ENCODE data around the gene CALD1. TPM values are rescaled to one million over a fixed set of nuclear protein-coding genes. Genes with fewer than 3 reads are reported as not detected.

CALD1 gene
- polyA plus RNA-seq (2013, experiment 1 of 4): 181 TPM
- polyA plus RNA-seq (2013, experiment 2 of 4): 177 TPM
- 138 TPM for polyA plus RNA-seq (2013, experiment 3 of 4)
- 152 TPM for polyA plus RNA-seq (2013, experiment 4 of 4)

GRCh38 chr7:134778941-134779740 is at the start of gene CALD1:
Gene CALD1, plus strand, starts transcription at chr7:134779634. Its CDS starts 88,100 bp downstream, at chr7:134867734.
- H3K27me3 ChIP-seq (ENCODE audit: control insufficient read depth, insufficient read depth, low read length, poor library complexity, severe bottlenecking): no peaks in the 10 kb centered on the region
- peaks cover 14% of the 10 kb centered on the region for H3K4me1 ChIP-seq (ENCODE audit: control insufficient read depth, insufficient read depth, low read length)
- H3K27ac ChIP-seq (ENCODE audit: insufficient read depth, low read depth, low read length, poor library complexity, severe bottlenecking): peak within 1 kb of the TSS; percentile 56
- H3K36me3 ChIP-seq (ENCODE audit: control insufficient read depth, insufficient read depth, low read length): no peaks in the 10 kb centered on the region
- 14 to 19% methylated on average over 15 of the region's 15 CpGs for WGBS, 2 experiments
- no peaks in the 10 kb centered on the region for H3K9me3 ChIP-seq (ENCODE audit: control insufficient read depth, low read length)
- peak within 1 kb of the TSS; percentile 53 for H3K4me3 ChIP-seq (ENCODE audit: insufficient read depth, low read depth, low read length)

GRCh38 chr7:134729895-134730294 is 49.5 kb upstream of the CALD1 start:
- H3K4me3 ChIP-seq (ENCODE audit: insufficient read depth, low read depth, low read length): no peak overlapping the region
- H3K27ac ChIP-seq (ENCODE audit: insufficient read depth, low read depth, low read length, poor library complexity, severe bottlenecking): no peak overlapping the region
- 77 to 79% methylated on average over 4 of the region's 4 CpGs for WGBS, 2 experiments
- no peaks in the 10 kb centered on the region for H3K4me1 ChIP-seq (ENCODE audit: control insufficient read depth, insufficient read depth, low read length)
- H3K36me3 ChIP-seq (ENCODE audit: control insufficient read depth, insufficient read depth, low read length): no peaks in the 10 kb centered on the region
- no peaks in the 10 kb centered on the region for H3K9me3 ChIP-seq (ENCODE audit: control insufficient read depth, low read length)
- H3K27me3 ChIP-seq (ENCODE audit: control insufficient read depth, insufficient read depth, low read length, poor library complexity, severe bottlenecking): no peaks in the 10 kb centered on the region

- Histone ChIP-seq H3K36me3 (ENCODE audit: control insufficient read depth, insufficient read depth, low read length) (no peaks in the 10 kb centered on the region), H3K9me3 (ENCODE audit: control insufficient read depth, low read length) (no peaks in the 10 kb centered on the region), H3K27ac (ENCODE audit: insufficient read depth, low read depth, low read length, poor library complexity, severe bottlenecking) (no peak overlapping the region), H3K4me1 (ENCODE audit: control insufficient read depth, insufficient read depth, low read length) (no peaks in the 10 kb centered on the region), H3K27me3 (ENCODE audit: control insufficient read depth, insufficient read depth, low read length, poor library complexity, severe bottlenecking) (no peaks in the 10 kb centered on the region), H3K4me3 (ENCODE audit: insufficient read depth, low read depth, low read length) (no peak overlapping the region)
- 70 to 71% methylated on average over 1 of the region's 1 CpG for WGBS, 2 experiments
Measured at GRCh38 chr7:134730411-134730829, 49.0 kb upstream of the CALD1 start.

GRCh38 chr7:134731616-134732015 is 47.8 kb upstream of the CALD1 start:
- Histone ChIP-seq H3K4me1 (ENCODE audit: control insufficient read depth, insufficient read depth, low read length) (no peaks in the 10 kb centered on the region), H3K36me3 (ENCODE audit: control insufficient read depth, insufficient read depth, low read length) (no peaks in the 10 kb centered on the region), H3K27ac (ENCODE audit: insufficient read depth, low read depth, low read length, poor library complexity, severe bottlenecking) (no peak overlapping the region), H3K9me3 (ENCODE audit: control insufficient read depth, low read length) (no peaks in the 10 kb centered on the region), H3K27me3 (ENCODE audit: control insufficient read depth, insufficient read depth, low read length, poor library complexity, severe bottlenecking) (no peaks in the 10 kb centered on the region), H3K4me3 (ENCODE audit: insufficient read depth, low read depth, low read length) (no peak overlapping the region)
- 97 to 100% methylated on average over 1 of the region's 1 CpG for WGBS, 2 experiments

- H3K4me1 ChIP-seq (ENCODE audit: control insufficient read depth, insufficient read depth, low read length): no peaks in the 10 kb centered on the region
- no peak overlapping the region for H3K27ac ChIP-seq (ENCODE audit: insufficient read depth, low read depth, low read length, poor library complexity, severe bottlenecking)
- H3K36me3 ChIP-seq (ENCODE audit: control insufficient read depth, insufficient read depth, low read length): no peaks in the 10 kb centered on the region
- H3K4me3 ChIP-seq (ENCODE audit: insufficient read depth, low read depth, low read length): no peak overlapping the region
- 94 to 95% methylated on average over 5 of the region's 6 CpGs for WGBS, 2 experiments
- no peaks in the 10 kb centered on the region for H3K27me3 ChIP-seq (ENCODE audit: control insufficient read depth, insufficient read depth, low read length, poor library complexity, severe bottlenecking)
- H3K9me3 ChIP-seq (ENCODE audit: control insufficient read depth, low read length): no peaks in the 10 kb centered on the region
Measured at GRCh38 chr7:134732728-134733127, 46.7 kb upstream of the CALD1 start.

- no peaks in the 10 kb centered on the region for H3K36me3 ChIP-seq (ENCODE audit: control insufficient read depth, insufficient read depth, low read length)
- WGBS, 2 experiments: 79 to 90% methylated on average over 2 of the region's 2 CpGs
- H3K27me3 ChIP-seq (ENCODE audit: control insufficient read depth, insufficient read depth, low read length, poor library complexity, severe bottlenecking): no peaks in the 10 kb centered on the region
- no peak overlapping the region for H3K27ac ChIP-seq (ENCODE audit: insufficient read depth, low read depth, low read length, poor library complexity, severe bottlenecking)
- no peaks in the 10 kb centered on the region for H3K9me3 ChIP-seq (ENCODE audit: control insufficient read depth, low read length)
- H3K4me3 ChIP-seq (ENCODE audit: insufficient read depth, low read depth, low read length): no peak overlapping the region
- H3K4me1 ChIP-seq (ENCODE audit: control insufficient read depth, insufficient read depth, low read length): no peaks in the 10 kb centered on the region
Measured at GRCh38 chr7:134736381-134736780, 43.1 kb upstream of the CALD1 start.

- no peak overlapping the region for H3K4me3 ChIP-seq (ENCODE audit: insufficient read depth, low read depth, low read length)
- no peaks in the 10 kb centered on the region for H3K27me3 ChIP-seq (ENCODE audit: control insufficient read depth, insufficient read depth, low read length, poor library complexity, severe bottlenecking)
- 89 to 91% methylated on average over 6 to 7 of the region's 7 CpGs for WGBS, 2 experiments
- H3K27ac ChIP-seq (ENCODE audit: insufficient read depth, low read depth, low read length, poor library complexity, severe bottlenecking): no peak overlapping the region
- peaks cover 5% of the 10 kb centered on the region for H3K4me1 ChIP-seq (ENCODE audit: control insufficient read depth, insufficient read depth, low read length)
- H3K36me3 ChIP-seq (ENCODE audit: control insufficient read depth, insufficient read depth, low read length): no peaks in the 10 kb centered on the region
- H3K9me3 ChIP-seq (ENCODE audit: control insufficient read depth, low read length): no peaks in the 10 kb centered on the region
Measured at GRCh38 chr7:134737566-134738345, 41.7 kb upstream of the CALD1 start.

GRCh38 chr7:134739362-134739761 is 40.1 kb upstream of the CALD1 start:
- no peak overlapping the region for H3K4me3 ChIP-seq (ENCODE audit: insufficient read depth, low read depth, low read length)
- WGBS, 2 experiments: 83 to 93% methylated on average over 3 of the region's 3 CpGs
- H3K4me1 ChIP-seq (ENCODE audit: control insufficient read depth, insufficient read depth, low read length): peaks cover 8% of the 10 kb centered on the region
- H3K36me3 ChIP-seq (ENCODE audit: control insufficient read depth, insufficient read depth, low read length): no peaks in the 10 kb centered on the region
- H3K27ac ChIP-seq (ENCODE audit: insufficient read depth, low read depth, low read length, poor library complexity, severe bottlenecking): no peak overlapping the region
- H3K9me3 ChIP-seq (ENCODE audit: control insufficient read depth, low read length): no peaks in the 10 kb centered on the region
- no peaks in the 10 kb centered on the region for H3K27me3 ChIP-seq (ENCODE audit: control insufficient read depth, insufficient read depth, low read length, poor library complexity, severe bottlenecking)

- Histone ChIP-seq H3K9me3 (ENCODE audit: control insufficient read depth, low read length) (no peaks in the 10 kb centered on the region), H3K27ac (ENCODE audit: insufficient read depth, low read depth, low read length, poor library complexity, severe bottlenecking) (no peak overlapping the region), H3K27me3 (ENCODE audit: control insufficient read depth, insufficient read depth, low read length, poor library complexity, severe bottlenecking) (no peaks in the 10 kb centered on the region), H3K4me1 (ENCODE audit: control insufficient read depth, insufficient read depth, low read length) (peaks cover 8% of the 10 kb centered on the region), H3K36me3 (ENCODE audit: control insufficient read depth, insufficient read depth, low read length) (no peaks in the 10 kb centered on the region), H3K4me3 (ENCODE audit: insufficient read depth, low read depth, low read length) (no peak overlapping the region)
- 67 to 73% methylated on average over 4 of the region's 4 CpGs for WGBS, 2 experiments
Measured at GRCh38 chr7:134740376-134740775, 39.1 kb upstream of the CALD1 start.

All from ectodermal cell (in vitro differentiated cells).